ENCODE measurements around the gene NBPF3. TPM values are rescaled to one million over a fixed set of nuclear protein-coding genes. Genes with fewer than 3 reads are reported as not detected.
"Not testable (repeated sequence)": the region's sequence is repeated elsewhere in the genome, so short reads cannot be mapped to it uniquely, and the experiment has no call there.

The NBPF3 gene
- total RNA-seq, 1 donor from 2014 or later = 30.4 TPM

- no peaks in the 10 kb centered on the region for H3K9me3 Mint-ChIP-seq (ENCODE audit: unreplicated experiment)
- H3K27me3 Mint-ChIP-seq (ENCODE audit: unreplicated experiment) = no peaks in the 10 kb centered on the region
- peaks cover 20% of the 10 kb centered on the region for H3K36me3 Mint-ChIP-seq (ENCODE audit: unreplicated experiment)
- H3K4me3 Mint-ChIP-seq (ENCODE audit: unreplicated experiment) = no peak overlapping the region
- TF ChIP-seq, protein P1, sequence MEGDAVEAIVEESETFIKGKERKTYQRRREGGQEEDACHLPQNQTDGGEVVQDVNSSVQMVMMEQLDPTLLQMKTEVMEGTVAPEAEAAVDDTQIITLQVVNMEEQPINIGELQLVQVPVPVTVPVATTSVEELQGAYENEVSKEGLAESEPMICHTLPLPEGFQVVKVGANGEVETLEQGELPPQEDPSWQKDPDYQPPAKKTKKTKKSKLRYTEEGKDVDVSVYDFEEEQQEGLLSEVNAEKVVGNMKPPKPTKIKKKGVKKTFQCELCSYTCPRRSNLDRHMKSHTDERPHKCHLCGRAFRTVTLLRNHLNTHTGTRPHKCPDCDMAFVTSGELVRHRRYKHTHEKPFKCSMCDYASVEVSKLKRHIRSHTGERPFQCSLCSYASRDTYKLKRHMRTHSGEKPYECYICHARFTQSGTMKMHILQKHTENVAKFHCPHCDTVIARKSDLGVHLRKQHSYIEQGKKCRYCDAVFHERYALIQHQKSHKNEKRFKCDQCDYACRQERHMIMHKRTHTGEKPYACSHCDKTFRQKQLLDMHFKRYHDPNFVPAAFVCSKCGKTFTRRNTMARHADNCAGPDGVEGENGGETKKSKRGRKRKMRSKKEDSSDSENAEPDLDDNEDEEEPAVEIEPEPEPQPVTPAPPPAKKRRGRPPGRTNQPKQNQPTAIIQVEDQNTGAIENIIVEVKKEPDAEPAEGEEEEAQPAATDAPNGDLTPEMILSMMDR (IDR thresholded peaks at IDR 0.05) = no peak
- no peak for DNase-seq (ENCODE audit: extremely low spot score, unreplicated experiment)
- peak overlapping the region; percentile 86 for H3K27ac Mint-ChIP-seq (ENCODE audit: unreplicated experiment)
- peaks cover 70% of the 10 kb centered on the region for H3K4me1 Mint-ChIP-seq (ENCODE audit: unreplicated experiment)
Observed at GRCh38 chr1:21451981-21452411, 12.1 kb downstream of the NBPF3 start.

GRCh38 chr1:21453964-21454614 lies 14.2 kb downstream of the NBPF3 start:
- H3K27me3 Mint-ChIP-seq (ENCODE audit: unreplicated experiment); H3K9me3 Mint-ChIP-seq (ENCODE audit: unreplicated experiment); H3K4me3 Mint-ChIP-seq (ENCODE audit: unreplicated experiment): not testable (repeated sequence)
- Mint-ChIP-seq H3K36me3 (ENCODE audit: unreplicated experiment) (peaks cover 14% of the 10 kb centered on the region), H3K4me1 (ENCODE audit: unreplicated experiment) (peaks cover 60% of the 10 kb centered on the region), H3K27ac (ENCODE audit: unreplicated experiment) (peak overlapping the region; percentile 86)
- DNase-seq (ENCODE audit: extremely low spot score, unreplicated experiment) = peak; percentile 25

DNA sequence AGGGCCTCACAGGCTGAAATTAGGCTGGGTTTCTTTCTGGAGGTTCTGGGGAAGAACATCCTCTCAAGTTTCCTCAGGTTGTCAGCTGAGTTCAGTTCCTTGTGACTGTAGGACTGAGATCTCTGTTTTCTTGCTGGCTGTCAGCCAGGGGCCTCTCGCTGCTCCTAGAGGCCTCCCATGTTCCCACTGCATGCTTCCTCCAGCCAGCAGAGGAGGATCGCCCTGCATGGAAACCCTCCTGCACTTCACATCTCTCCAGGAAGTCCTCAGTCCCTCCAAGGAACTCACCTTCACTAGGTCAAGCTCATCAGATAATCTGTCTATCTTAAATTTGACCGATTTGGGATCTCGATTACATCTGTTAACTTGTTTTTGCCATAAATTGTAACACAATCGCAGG lies 15.0 kb downstream of the NBPF3 start:
- Mint-ChIP-seq H3K36me3 (ENCODE audit: unreplicated experiment) (peaks cover 14% of the 10 kb centered on the region), H3K27ac (ENCODE audit: unreplicated experiment) (peak overlapping the region; percentile 86), H3K4me1 (ENCODE audit: unreplicated experiment) (peaks cover 54% of the 10 kb centered on the region)
- DNase-seq (ENCODE audit: extremely low spot score, unreplicated experiment); H3K27me3 Mint-ChIP-seq (ENCODE audit: unreplicated experiment); H3K9me3 Mint-ChIP-seq (ENCODE audit: unreplicated experiment); H3K4me3 Mint-ChIP-seq (ENCODE audit: unreplicated experiment): not testable (repeated sequence)

- no peaks in the 10 kb centered on the region for H3K27me3 Mint-ChIP-seq (ENCODE audit: unreplicated experiment)
- H3K27ac Mint-ChIP-seq (ENCODE audit: unreplicated experiment) = no peak overlapping the region
- no peak for DNase-seq (ENCODE audit: extremely low spot score, unreplicated experiment)
- TF ChIP-seq, protein P1 (IDR thresholded peaks at IDR 0.05) = no peak
- no peak overlapping the region for H3K4me3 Mint-ChIP-seq (ENCODE audit: unreplicated experiment)
- peaks cover 29% of the 10 kb centered on the region for H3K4me1 Mint-ChIP-seq (ENCODE audit: unreplicated experiment)
- H3K36me3 Mint-ChIP-seq (ENCODE audit: unreplicated experiment) = peaks cover 17% of the 10 kb centered on the region
- H3K9me3 Mint-ChIP-seq (ENCODE audit: unreplicated experiment) = no peaks in the 10 kb centered on the region
Observed at GRCh38 chr1:21457654-21458053, 17.7 kb downstream of the NBPF3 start.

DNA sequence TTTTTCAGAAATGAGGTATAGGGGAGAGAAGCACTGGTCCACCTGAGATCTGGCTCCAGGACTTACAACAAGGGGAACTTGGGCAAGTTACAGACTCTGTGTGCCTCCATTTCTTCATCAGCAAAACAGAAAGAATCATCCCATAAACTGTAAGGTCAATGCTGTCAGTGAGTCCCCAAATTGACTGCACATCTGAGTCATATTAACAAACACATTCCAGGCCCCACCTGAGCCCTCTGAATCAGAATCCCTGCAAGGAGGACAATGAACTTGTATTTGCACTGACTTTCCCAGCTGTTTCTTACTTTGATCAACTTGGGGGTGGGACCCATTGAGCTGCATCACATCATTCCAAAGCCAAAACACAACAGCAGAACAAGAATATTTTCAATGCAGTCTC lies 25.2 kb downstream of the NBPF3 start:
- H3K36me3 Mint-ChIP-seq (ENCODE audit: unreplicated experiment) = peaks cover 21% of the 10 kb centered on the region
- H3K27ac Mint-ChIP-seq (ENCODE audit: unreplicated experiment); H3K27me3 Mint-ChIP-seq (ENCODE audit: unreplicated experiment); DNase-seq (ENCODE audit: extremely low spot score, unreplicated experiment); H3K9me3 Mint-ChIP-seq (ENCODE audit: unreplicated experiment); H3K4me1 Mint-ChIP-seq (ENCODE audit: unreplicated experiment); H3K4me3 Mint-ChIP-seq (ENCODE audit: unreplicated experiment): not testable (repeated sequence)

DNA sequence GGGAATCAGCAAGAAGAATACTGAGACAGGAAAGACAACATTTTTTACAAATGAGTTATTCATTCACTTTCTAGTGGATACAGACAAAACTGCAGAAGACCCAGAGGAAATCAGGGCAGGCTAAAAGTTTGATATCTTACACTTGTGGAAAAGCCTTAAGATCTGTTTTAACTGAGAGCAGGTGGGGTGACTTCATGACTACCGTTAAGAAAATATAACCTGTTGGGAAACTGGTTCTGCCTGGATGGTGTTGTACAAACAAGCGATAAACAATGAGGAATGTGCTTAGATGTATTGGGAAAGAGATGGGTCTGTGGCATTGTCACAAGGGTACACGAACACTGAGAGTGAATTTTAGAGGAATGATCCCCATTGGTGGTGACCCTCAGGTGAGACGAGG lies 28.0 kb downstream of the NBPF3 start:
- not testable (repeated sequence) for H3K27ac Mint-ChIP-seq (ENCODE audit: unreplicated experiment); H3K4me3 Mint-ChIP-seq (ENCODE audit: unreplicated experiment); H3K4me1 Mint-ChIP-seq (ENCODE audit: unreplicated experiment); H3K27me3 Mint-ChIP-seq (ENCODE audit: unreplicated experiment); DNase-seq (ENCODE audit: extremely low spot score, unreplicated experiment); H3K9me3 Mint-ChIP-seq (ENCODE audit: unreplicated experiment)
- peaks cover 37% of the 10 kb centered on the region for H3K36me3 Mint-ChIP-seq (ENCODE audit: unreplicated experiment)

GRCh38 chr1:21468599-21468998 lies 28.7 kb downstream of the NBPF3 start:
- H3K4me1 Mint-ChIP-seq (ENCODE audit: unreplicated experiment) = no peaks in the 10 kb centered on the region
- H3K27me3 Mint-ChIP-seq (ENCODE audit: unreplicated experiment) = no peaks in the 10 kb centered on the region
- no peak overlapping the region for H3K4me3 Mint-ChIP-seq (ENCODE audit: unreplicated experiment)
- TF ChIP-seq, protein P1 (IDR thresholded peaks at IDR 0.05) = peak; percentile 48
- peaks cover 43% of the 10 kb centered on the region for H3K36me3 Mint-ChIP-seq (ENCODE audit: unreplicated experiment)
- no peaks in the 10 kb centered on the region for H3K9me3 Mint-ChIP-seq (ENCODE audit: unreplicated experiment)
- no peak for DNase-seq (ENCODE audit: extremely low spot score, unreplicated experiment)
- H3K27ac Mint-ChIP-seq (ENCODE audit: unreplicated experiment) = no peak overlapping the region
